A549 treated with DMSO at 1 μM for 4 hours (cell line): ENCODE data around the gene VGLL3. TPM values are rescaled to one million over a fixed set of nuclear protein-coding genes. Genes with fewer than 3 reads are reported as not detected.

ENCODE experiments used
- total RNA-seq: library from RNA; stranded (reverse); fragments of 200-300 nt; extraction: Qiagen RNA extraction; gene quantifications from 5 replicates; pipeline ENCODE4 v1.2.3, GENCODE V29; 2022; ENCODE audit warnings: low read depth

VGLL3 gene, protein sequence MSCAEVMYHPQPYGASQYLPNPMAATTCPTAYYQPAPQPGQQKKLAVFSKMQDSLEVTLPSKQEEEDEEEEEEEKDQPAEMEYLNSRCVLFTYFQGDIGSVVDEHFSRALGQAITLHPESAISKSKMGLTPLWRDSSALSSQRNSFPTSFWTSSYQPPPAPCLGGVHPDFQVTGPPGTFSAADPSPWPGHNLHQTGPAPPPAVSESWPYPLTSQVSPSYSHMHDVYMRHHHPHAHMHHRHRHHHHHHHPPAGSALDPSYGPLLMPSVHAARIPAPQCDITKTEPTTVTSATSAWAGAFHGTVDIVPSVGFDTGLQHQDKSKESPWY
- 6.1 to 12.1 TPM (median 9.2 TPM) in 5 replicates for total RNA-seq

DNA sequence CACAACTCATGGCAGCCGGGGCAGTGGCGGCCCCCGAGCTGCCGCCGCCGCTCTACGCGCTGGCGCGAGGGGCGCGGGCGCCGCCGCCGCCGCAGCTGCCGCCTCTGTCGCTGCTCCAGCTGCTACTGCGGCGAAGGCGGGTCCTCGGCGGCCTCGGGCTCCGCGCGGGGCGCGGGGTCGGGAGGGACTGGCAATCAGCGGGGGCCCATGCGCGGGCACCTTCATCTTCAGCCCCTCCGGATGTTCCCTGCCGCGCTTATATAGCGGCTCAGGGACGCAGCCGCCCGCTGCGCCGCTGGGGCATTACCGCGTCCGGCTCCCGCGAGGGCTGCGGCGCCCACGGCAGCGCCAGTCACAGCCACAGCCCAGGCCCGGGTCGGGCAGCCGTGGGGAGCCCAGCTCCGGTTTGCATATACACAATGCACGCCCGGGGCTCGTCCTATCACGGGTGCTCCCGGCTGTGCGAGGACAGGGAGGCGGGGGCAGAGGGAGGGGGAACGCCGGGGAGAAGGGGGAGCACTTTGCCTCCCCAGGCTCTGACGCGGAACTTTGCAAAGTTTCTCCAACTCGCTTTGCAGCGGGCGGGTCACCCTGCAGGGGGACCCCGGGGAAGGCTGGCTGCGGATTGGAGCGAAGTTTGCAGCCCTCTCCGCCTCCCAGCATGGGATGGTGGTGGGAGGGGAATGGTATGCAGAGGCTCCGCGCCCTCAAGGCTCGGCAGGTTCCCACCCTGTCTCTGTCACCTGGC is at the start of gene VGLL3:
Gene VGLL3, minus strand, starts transcription at position 416 of the 748 bp plus-strand sequence. Its CDS starts 406 bp downstream, at position 10.

Other genes with a start within 250 kb of the VGLL3 start
- 75.1 to 99.2 TPM (median 84.6 TPM) in 5 replicates for gene CHMP2B, start 236.2 kb upstream of the VGLL3 start, total RNA-seq